ENCODE measurements around the gene MRPS15.
A peak's percentile ranks its signal among the peaks of the same experiment; 100 is the strongest.

The MRPS15 gene

DNA sequence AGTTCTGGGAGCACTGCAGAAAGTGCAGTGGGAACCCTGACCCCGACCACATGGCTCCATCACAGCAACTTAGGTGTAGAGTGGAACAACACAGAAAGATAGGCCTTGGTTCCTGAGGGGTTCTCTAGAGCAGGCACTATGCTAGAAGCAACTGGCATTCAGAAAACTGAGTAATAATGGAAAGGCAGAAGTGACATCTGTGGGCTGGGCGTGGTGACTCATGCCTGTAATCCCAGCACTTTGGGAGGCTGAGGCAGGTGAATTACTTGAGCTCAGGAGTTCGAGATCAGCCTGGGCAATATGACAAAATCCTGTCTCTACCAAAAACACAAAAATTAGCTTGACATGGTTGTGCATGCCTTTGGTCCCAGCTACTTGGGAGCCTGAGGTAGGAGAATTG lies 5.3 kb downstream of the MRPS15 start:
- no peak for DNase-seq (ENCODE audit: low read depth, low spot score)

DNA sequence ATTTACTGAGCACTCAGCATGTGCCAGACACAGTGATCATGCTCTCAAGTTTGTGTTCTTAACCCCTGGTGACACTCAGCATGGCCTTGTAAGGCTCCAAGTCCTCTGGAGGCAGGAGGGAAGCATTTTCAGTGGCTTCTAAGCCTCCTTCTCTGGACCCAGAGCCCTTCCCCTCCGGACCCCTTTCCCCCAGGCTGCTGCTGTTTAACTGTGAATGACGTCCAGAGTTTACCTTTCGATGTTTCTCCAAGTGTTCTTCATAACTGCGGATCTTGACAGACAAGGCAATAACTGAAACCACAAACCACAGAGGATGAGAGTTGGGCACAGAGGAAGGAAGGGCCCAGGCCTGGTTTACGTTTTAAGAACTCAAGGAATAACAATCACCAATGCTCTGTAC lies 6.5 kb downstream of the MRPS15 start:
- DNase-seq (ENCODE audit: low read depth, low spot score), result no peak

DNA sequence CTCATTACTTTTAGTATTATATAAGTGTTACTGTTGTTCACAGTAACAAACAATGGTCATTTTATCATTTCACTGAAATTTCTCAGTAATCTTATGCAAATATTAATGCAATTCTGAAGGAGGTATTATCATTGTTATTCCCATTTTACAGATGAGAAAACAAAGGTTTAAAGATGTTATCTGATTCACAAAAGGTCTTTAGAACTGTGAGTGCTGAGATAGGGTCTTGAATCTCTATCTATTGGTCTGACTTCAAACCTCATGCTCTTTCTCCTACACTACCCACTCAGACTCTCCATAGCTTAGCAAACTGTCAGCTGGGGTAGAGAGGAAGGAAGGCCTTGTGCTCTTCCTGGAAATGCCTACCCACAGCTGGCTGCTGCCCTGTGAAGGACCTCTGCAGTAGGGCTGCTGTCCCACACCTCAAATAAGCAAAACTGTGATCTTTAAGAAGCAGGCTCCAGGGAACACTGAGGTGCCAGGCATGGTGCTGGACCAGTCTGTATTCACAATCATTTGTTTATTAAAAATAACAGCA lies 7.7 kb downstream of the MRPS15 start:
- no peak for DNase-seq (ENCODE audit: low read depth, low spot score)

DNA sequence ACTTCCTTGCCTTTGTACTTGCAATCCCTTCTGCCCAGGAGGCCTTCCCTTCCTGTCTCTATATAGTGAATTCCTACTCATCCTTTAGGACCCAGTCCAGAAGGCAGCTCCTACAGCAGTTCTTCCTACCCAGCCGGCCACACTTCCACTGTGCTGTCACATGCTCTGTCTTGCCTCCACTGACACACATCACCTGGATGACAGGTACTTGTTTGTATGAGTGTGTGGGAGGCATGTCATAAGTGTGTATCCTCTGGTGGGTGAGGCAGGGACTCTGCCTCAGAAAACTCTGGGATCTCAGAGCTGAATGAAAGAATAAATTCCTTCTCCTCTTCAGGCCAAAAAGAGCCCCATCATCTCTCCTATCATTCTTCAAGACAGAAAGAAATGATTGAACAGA lies 8.8 kb downstream of the MRPS15 start:
- DNase-seq (ENCODE audit: low read depth, low spot score), result no peak

DNA sequence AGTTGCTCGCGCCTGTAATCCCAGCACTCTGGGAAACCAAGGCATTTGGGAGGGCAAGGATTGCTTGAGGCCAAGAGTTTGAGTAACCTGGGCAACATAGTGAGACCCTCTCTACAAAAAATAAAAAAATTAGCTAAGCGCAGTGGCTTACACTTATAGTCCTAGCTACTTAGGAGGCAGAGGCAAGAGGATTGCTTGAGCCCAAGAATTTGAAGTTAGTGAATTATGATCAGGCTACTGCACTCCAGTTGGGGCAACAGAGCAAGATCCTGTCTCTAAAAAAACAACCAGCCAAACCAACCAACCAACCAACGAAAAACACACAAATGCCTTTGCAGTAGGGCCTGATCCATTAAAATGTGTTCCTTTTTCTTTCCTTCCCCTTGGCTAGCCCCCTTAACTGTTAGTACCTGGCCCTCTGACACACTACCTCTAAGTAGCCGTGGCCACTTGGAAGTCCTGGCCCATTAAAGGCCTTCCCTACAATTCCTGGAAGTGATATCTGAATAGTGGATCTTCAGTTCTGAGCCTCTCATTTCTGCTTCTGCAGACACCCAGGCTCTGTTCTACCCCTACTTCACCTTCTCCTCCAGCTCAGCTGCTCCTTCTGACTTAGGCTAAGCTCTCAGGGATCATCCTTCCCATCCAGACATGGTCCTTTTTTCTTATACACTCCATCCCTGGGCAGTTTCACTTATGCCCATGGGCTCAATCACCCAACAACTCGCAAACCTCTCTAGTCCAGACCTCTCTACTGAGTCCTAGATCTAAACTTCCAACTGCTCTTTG lies 10.4 kb downstream of the MRPS15 start:
- no peak for DNase-seq (ENCODE audit: low read depth, low spot score)

DNA sequence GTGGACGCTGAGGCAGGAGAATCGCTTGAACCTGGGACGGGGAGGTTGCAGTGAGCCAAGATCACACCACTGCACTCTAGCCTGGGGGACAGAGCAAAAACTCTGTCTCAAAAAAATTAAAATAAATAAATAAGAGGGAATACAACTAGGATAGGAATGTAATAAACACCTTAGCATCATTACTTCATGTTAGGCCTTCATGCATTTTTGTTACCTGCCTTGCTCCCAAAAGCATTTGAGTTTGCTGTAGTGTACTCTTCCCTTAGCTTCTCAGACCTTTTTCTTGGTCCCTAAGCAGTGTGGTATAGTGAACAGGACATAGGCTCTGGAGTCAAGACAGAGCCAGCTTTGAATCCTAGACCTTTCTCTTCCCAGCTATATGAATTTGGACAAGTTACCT lies 11.1 kb downstream of the MRPS15 start:
- DNase-seq (ENCODE audit: low read depth, low spot score), result no peak

DNA sequence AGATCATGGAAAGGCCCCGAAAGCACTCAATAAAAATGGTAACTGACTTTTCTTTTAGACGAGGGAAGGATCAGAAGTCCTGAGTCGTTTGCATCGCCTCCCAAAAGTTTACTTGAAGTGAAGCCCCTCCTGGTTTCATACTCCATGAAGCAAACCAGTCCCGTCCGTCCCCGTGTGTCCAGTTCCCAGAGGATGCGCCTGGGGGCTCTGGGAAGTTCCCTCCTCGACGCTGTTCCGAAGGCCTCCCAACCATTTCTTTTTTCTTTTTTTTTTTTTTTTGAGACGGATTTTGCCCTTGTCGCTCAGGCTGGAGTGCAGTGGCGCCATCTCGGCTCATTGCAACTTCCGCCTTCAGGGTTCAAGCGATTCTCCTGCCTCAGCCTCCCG lies 13.3 kb downstream of the MRPS15 start:
- DNase-seq (ENCODE audit: low read depth, low spot score), result no peak

DNA sequence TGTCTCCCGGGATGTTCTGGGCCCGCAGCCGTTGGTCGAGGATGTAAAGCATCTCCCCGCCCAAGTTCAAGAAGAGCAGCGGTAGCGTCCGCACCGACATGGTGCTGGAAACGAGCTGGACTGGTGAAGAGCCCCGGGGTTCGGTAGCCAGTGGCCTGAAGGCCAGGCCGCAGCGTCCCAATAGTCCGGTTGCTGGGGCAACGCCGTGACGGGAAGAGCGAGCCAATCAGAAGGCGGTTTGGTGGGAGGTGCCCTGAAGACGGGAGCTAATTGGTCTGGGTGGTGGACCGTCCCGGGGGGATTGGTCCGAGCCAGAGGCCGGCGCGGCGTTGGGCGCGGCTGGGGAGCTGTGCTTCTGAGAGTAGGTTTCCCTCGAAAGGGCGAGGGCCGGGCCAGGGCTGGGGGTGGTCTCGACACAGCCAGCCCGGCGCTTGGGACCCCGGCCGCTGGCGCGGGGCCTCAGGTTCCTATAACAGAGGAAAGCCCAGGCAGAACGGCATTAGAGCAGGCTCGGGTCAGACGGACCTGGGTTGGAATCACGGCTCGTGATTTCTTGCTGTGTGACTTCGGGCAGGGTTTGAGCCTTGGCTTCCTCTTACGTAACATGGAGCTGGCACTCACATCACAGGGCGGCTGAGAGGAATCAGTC lies 13.8 kb downstream of the MRPS15 start, which contains the start of gene OSCP1:
Gene OSCP1 (minus strand): TSS at position 182 of the 649 bp plus-strand sequence. CDS start 82 bp downstream, at position 100.
- peak; percentile 55 for DNase-seq (ENCODE audit: low read depth, low spot score)

DNA sequence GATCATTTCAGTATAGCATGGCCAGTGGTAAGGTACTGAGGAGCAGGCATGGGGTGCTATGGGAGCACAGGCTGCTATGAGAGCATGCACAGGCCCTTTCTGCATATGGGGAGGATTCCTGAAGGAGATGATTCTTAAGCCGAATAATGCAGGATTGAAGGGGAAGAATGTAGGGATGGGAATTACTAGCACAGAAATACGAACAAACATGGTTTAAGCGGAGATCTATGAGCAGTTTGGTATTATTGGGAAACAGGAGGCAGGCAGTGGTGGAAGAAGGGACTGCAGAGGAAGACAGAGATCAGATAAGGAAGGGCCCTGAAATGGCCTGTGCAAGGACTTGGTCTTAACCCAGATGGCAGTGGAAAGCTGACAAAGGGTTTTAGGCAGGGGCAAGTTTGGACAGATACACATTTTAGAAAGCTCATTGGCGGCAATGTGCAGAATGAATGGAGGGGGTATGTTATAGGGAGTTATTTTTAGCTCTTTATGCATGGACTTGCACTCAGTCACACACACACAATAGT lies 15.6 kb downstream of the MRPS15 start:
- no peak for DNase-seq (ENCODE audit: low read depth, low spot score)

DNA sequence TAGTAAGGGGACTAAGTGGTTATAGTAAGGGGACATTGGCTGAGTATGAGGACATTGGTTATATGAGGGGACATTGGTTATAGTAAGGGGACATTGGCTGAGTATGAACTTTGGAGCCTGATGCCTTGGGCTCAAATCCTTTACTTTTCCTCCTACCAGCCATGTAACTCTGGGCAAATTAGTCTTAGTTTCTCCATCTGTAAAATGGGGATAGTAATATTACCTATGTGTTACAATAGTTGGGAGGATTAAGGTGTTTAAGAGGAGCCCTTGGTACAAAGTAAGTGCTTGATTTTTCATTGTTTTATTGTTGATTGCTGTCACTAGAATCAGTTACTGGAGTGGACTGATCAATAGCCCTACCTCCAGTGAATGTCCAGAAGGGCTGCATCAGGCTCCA lies 16.7 kb downstream of the MRPS15 start:
- no peak for DNase-seq (ENCODE audit: low read depth, low spot score)

DNA sequence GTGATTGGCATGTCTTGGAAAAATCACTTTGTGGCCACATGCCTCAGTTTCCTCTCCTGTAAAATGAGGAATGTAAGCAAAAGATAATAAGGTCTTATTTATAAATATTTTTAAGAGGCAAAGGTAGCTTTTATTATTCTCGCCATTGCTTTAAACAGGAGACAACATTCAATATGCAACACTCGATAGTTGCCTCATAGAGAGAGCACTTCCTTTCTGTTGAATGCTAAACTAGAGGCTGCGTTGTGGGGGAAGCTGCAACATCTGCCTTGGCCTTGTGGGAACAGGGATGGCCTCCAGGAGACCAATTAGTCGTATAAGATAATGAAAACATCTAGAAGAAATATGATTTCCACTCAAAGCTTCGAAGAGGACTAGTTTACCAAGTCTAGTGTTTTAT lies 17.4 kb downstream of the MRPS15 start:
- DNase-seq (ENCODE audit: low read depth, low spot score), result no peak

DNA sequence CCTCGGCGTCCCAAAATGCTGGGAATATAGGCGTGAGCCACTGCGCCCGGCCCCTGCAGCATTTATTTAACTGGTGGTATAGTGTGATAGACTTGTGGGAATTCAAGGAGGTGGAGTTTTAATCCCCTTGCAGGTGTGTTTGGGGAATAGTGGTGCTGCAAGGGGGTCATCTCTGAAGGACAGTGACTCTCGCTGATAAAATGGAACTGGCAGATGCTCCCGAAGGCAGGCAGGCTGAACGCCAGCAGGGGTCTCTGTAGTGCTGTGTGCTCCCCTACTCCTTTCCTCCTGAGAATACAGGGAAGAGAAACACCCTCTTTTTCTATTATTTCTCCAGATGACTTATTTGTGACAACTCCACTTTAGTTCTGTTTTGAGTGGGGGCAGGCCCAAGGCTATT lies 17.9 kb downstream of the MRPS15 start:
- no peak for DNase-seq (ENCODE audit: low read depth, low spot score)

DNA sequence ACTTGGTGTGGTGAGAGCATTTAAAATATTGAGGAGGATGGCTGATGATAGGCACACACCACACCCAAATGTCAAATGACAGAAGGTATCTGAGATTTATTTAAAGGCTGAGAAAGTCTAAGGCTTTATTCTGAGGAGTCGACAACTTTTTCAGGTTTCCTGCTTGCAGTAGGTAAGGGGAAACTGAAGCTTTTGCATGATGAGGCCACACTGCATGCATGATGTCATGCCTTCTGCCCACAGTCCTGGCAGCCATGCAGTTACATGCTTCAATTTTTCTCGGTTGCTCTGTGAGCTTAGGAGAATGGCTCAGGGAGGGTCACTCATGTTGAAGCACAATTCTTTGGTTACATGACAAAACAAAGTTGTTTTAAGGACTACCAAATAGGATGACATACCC lies 20.9 kb downstream of the MRPS15 start:
- no peak for DNase-seq (ENCODE audit: low read depth, low spot score)

DNA sequence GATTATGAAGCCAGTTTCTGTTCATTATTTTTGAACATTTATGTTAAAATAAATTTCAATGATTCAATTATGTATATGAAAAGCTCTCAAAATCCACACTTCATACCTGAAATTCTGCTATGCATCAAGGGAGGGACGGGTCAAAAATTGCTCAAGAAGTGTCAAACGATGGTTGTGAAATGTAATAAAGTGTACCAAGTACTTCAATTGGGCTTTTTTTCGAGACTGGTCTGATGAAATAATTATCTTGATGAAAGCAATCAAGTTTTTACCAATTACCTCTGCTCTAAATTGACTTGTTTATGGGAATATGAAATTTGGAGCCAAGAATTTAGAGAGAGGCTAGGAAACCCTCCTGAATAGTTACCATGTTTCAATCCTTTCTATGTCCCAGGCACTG lies 21.8 kb downstream of the MRPS15 start:
- DNase-seq (ENCODE audit: low read depth, low spot score), result no peak

DNA sequence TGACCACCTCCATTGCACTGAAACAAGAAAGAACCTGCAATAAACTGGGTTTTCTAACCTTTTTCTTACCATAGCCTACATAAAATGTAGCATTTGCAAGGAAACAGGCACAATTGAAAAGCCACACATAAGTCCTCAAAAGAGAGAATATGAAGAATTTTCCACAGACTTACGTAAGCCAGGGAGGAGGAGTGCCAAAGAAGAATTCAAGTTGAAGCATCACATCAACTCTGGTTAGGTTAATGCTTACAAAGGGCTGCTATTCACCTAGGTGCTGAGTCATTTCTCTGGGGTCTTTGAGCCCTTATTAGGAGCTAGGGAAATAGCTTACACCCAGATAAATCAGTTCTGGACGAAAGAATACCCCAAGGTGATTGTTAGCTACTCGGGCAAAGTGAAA lies 23.5 kb downstream of the MRPS15 start:
- DNase-seq (ENCODE audit: low read depth, low spot score), result no peak

DNA sequence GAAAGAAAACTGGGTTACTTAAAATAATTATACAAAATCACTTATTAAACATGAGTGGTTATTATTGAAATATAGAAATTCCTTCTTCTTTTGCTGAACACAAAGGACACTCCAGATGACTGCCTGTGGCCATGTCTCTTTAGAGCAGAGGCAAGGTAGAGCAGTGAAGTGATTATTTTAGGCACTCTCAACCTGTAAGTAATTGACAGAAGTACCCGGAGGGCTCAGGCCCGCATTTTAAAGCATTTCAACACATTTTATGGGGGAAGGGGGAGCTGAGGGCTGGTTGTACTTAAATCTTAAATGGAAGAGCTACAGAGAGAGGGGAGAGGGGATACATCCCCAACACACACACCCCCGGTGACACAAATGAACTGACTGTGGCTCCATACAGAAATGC lies 24.1 kb downstream of the MRPS15 start:
- no peak for DNase-seq (ENCODE audit: low read depth, low spot score)

DNA sequence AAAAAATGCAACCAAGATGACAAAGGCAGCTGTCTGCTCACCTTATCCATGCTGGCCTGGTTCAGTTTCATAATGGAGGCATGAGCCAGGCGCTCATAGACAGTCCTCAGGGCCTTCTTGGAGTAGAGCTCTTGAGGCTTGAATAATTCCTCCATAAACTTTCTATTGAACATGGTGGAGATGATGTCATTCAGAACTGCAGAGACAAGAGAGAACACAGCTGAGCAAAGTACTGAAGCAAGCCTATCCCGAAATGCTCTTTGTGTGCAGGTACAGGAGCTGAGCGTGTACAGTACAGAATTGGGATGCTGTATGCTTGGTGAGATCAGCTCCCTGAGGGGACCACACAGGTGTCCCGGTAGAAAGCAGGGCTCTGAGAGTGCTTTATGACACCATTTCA lies 25.5 kb downstream of the MRPS15 start:
- no peak for DNase-seq (ENCODE audit: low read depth, low spot score)

DNA sequence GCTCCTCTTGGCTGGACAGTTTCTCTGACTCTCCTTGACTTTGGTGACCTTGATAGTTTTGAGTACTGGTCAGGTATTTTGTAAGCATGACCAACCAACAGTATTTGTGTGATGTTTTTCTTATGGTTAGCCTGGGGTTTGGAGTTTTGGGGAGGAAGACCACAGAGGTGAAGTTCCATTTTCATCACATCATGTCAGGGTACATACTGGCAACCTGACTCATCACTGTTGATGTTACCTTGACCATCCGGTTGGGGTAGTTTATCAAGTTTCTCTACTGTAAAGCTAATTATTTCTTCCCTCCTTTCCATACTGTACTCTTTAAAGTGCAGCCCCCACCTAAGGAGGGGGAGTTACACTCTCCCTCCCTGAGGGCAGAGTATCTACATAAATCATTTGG lies 27.4 kb downstream of the MRPS15 start:
- DNase-seq (ENCODE audit: low read depth, low spot score), result no peak

DNA sequence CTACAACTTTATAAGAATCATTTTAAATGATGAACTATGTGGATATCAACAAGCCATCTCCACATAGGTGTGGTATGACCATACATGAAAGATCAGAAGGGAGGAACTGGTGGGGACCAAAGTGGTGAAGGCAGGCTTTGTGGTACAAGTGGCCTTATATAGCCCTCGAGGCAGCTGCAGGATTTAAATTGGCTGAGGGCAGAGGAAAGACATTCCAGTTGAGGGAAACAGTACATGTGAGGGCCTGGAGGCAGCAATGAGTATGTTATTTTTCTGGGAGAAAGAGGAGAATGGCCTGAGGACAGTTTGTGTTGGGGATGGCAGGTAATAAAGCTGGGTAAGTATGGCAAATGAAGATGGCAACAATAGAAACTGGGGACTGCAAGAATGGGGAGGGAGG lies 31.1 kb downstream of the MRPS15 start:
- DNase-seq (ENCODE audit: low read depth, low spot score), result no peak

DNA sequence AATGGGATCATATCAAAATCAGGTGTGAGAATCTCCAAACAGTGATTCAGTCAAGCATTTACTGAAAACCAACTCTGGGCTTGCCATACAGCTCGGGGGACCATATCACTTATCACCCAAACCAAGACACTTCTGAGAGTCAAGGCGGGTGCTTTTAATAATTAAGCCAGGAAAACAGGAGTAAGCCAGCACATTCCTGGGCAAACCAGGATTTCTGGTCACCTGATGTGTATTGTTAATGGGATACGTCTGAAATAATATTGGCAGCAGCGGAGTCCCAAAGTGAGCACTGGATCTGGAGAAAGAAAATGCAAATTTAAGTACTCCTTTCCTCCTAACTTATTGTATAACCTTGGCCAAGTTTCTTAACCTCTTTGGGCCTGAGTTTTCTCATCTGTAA lies 31.6 kb downstream of the MRPS15 start:
- no peak for DNase-seq (ENCODE audit: low read depth, low spot score)

DNA sequence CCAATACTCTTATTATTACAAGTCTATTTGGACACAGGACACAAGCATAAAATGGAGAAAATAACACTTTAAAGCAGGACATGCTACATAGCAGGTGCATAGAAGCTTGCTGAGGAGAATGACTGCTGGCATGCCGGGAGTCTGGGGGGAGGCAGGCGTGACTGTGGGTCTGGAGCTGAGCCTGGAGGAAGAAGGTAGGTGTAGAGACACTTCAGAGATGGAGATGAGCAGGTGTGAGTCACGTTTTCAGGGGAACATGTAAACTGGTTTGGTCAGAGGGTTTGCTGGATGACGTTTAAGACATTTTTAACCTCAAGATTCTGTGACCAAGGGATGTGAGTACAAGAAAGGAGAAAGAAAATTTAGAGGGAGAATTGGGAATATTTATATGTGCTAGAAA lies 38.4 kb downstream of the MRPS15 start:
- DNase-seq (ENCODE audit: low read depth, low spot score), result no peak

DNA sequence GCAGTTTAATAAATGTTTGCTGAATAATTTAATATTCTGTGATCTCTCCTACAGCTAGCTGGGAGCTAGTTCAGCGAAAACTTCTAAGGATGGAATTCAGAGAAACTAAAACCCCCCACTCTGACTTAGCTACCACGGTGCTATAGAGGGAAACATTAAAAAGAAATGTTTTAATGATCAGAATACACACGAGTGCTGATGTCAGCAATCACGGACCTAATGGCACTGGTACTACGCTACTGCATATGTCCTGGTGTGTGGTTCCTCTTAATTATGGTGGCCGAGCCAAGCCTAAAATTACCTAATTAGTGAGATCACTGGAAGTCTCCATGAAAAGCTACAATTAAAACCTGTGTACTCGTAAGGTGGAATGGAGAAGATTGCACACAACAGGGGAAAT lies 42.5 kb downstream of the MRPS15 start:
- no peak for DNase-seq (ENCODE audit: low read depth, low spot score)

DNA sequence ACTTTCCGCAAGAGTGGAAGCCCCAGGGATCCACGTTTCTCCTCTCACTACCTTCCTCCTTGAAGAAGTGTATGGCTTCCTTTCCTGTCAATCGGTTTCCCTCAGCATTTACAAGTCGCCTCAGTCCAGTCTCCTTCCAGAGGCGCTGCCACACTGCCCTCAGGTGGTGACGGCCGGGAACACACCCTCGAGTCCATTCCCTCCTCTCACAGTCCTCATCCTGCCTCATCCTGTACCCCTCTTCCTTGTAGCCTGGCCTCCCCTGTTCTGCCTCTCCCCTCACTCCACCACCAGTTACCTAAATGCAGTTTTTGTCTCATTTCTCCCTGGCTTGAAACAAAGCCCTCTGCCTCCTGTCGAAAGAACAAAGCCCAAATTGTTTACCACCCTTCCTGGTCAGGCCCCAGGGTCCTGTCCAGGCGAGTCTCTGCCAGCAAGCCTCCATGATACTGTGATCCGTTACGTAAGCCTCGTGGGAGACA lies 43.3 kb downstream of the MRPS15 start:
- peak; percentile 79 for DNase-seq (ENCODE audit: low read depth, low spot score)

Measured in activated naive CD8-positive, alpha-beta T cell treated with anti-CD3 and anti-CD28 coated beads, Interleukin-2, amount 50 U/mL, for 16 hours (primary cell).